A549 (cell line): ENCODE data around the gene CCDC14. TPM values are rescaled to one million over a fixed set of nuclear protein-coding genes. Genes with fewer than 3 reads are reported as not detected.
A peak's percentile ranks its signal among the peaks of the same experiment; 100 is the strongest.
"Not testable (repeated sequence)": the region's sequence is repeated elsewhere in the genome, so short reads cannot be mapped to it uniquely, and the experiment has no call there.

Experiments used
- ATAC-seq, 2 experiments: fragments of 200-7000 bp in 1 of 2; fragments of >200 bp in 1 of 2; cut with Nextera tagmentation in 1 of 2; cut with Tn5 transposase in 1 of 2; 3 replicates each; pipeline versions ENCODE4 v1.8.0 to v1.9.1; 2018 to 2020; ENCODE audit warnings: mild to moderate bottlenecking in 1 of 2, moderate library complexity in 1 of 2
- CTCF ChIA-PET: fragments of 300-600 bp; sonication (Branson Sonifier 250); formaldehyde crosslinking; extraction: SDS; loops from one replicate; lab custom pipeline; 2021; ENCODE audit warnings: antibody characterized with exemption, inconsistent platforms; lab: Yijun Ruan, JAX
- POLR2A ChIA-PET: fragments of 350-600 bp; formaldehyde crosslinking; extraction: SDS; loops from one replicate; lab custom pipeline; 2021; ENCODE audit warnings: antibody characterized with exemption, inconsistent platforms; lab: Yijun Ruan, JAX
- DNase-seq, 2 experiments: peaks; one replicate each; pipeline versions ENCODE4 v3.0.0 to v3.0.0-alpha.2; 2011 to 2016; ENCODE audit warnings: low read depth in 1 of 2, low spot score in 1 of 2
- FAIRE-seq: peaks from 2 replicates; lab custom pipeline; 2011; peaks lifted over from hg19 to GRCh38; lab: Jason Lieb, UNC
- H3K27ac ChIP-seq, 2 experiments: fragments of >200 bp; sonication (Bioruptor Twin); formaldehyde crosslinking; 3 replicates each; pipeline ENCODE4 v1.5.1; 2016 to 2017
- H3K4me1 ChIP-seq: fragments of >200 bp; sonication (Bioruptor Twin); formaldehyde crosslinking; 3 replicates; pipeline ENCODE4 v1.6.1; 2016
- H3K4me2 ChIP-seq: fragments of >200 bp; sonication (Bioruptor Twin); formaldehyde crosslinking; 3 replicates; pipeline ENCODE4 v1.6.1; 2016
- H3K4me3 ChIP-seq: fragments of >200 bp; sonication (Bioruptor Twin); formaldehyde crosslinking; 3 replicates; pipeline ENCODE4 v1.5.1; 2016
- H3K9me3 ChIP-seq: fragments of >200 bp; sonication (Bioruptor Twin); formaldehyde crosslinking; 3 replicates; pipeline ENCODE4 v1.6.1; 2016
- BCL3 ChIP-seq: fragments of >200 bp; sonication (Bioruptor Twin); formaldehyde crosslinking; IDR thresholded peaks from 3 replicates; pipeline ENCODE4 v1.6.1; 2016
- CEBPB ChIP-seq, 2 experiments: fragments of >200 bp in 1 of 2; sonication (Bioruptor Twin) in 1 of 2; formaldehyde crosslinking in 1 of 2; IDR thresholded peaks; 2 replicates each; pipeline ENCODE4 v1.6.1; 2012 to 2016
- CHD2 ChIP-seq: fragments of 150-350 bp; IDR thresholded peaks from 2 replicates; pipeline ENCODE4 v1.6.1; 2014; ENCODE audit warnings: low read length; ENCODE audit not compliant: partially characterized antibody
- CTCF ChIP-seq: fragments of >200 bp; sonication (Bioruptor Twin); formaldehyde crosslinking; IDR thresholded peaks from 3 replicates; pipeline ENCODE4 v1.5.1; 2016
- E2F6 ChIP-seq: IDR thresholded peaks from 2 replicates; pipeline ENCODE4 v1.6.1; 2012; ENCODE audit warnings: low read depth, borderline replicate concordance
- ESRRA ChIP-seq: fragments of 150-350 bp; IDR thresholded peaks from 2 replicates; pipeline ENCODE4 v1.6.1; 2014; ENCODE audit warnings: mild to moderate bottlenecking, low read length, borderline replicate concordance
- FOSB ChIP-seq: fragments of 250-450 bp; sonication (Bioruptor Pico); IDR thresholded peaks from 2 replicates; pipeline ENCODE4 v1.5.0; 2020; ENCODE audit warnings: mild to moderate bottlenecking, moderate library complexity
- FOSL2 ChIP-seq, 2 experiments: fragments of 450-650 bp in 1 of 2; fragments of >200 bp in 1 of 2; sonication (Bioruptor Twin) in 1 of 2; formaldehyde crosslinking; IDR thresholded peaks; 2 replicates each; pipeline versions ENCODE4 v1.5.0 to v1.6.1; 2016 to 2020; ENCODE audit warnings: mild to moderate bottlenecking in 1 of 2, moderate library complexity in 1 of 2
- HDAC2 ChIP-seq: fragments of 200-600 bp; sonication (generic); IDR thresholded peaks from 2 replicates; pipeline ENCODE4 v1.6.1; 2016
- HES2 ChIP-seq: fragments of >200 bp; sonication (Bioruptor Twin); formaldehyde crosslinking; IDR thresholded peaks from 2 replicates; pipeline ENCODE4 v1.6.1; 2016
- JUN ChIP-seq, 2 experiments: fragments of >200 bp; sonication (Bioruptor Twin); formaldehyde crosslinking; IDR thresholded peaks; 2 replicates in 1 of 2; 3 replicates in 1 of 2; pipeline ENCODE4 v1.6.1; 2016 to 2017
- KDM1A ChIP-seq: fragments of 200-600 bp; sonication (generic); IDR thresholded peaks from 2 replicates; pipeline ENCODE4 v1.6.1; 2016; ENCODE audit warnings: low read depth, mild to moderate bottlenecking
- MAX ChIP-seq: IDR thresholded peaks from 2 replicates; pipeline ENCODE4 v1.6.1; 2012
- MAZ ChIP-seq: fragments of 150-350 bp; IDR thresholded peaks from 2 replicates; pipeline ENCODE4 v1.6.1; 2014; ENCODE audit warnings: antibody characterized with exemption, low read depth, low read length, borderline replicate concordance
- NPAS2 ChIP-seq: fragments of 250-450 bp; sonication (Bioruptor Pico); IDR thresholded peaks from 2 replicates; pipeline ENCODE4 v1.8.0; 2022; ENCODE audit warnings: mild to moderate bottlenecking, moderate library complexity, borderline replicate concordance
- PHF8 ChIP-seq: fragments of 200-600 bp; sonication (generic); IDR thresholded peaks from 2 replicates; pipeline ENCODE4 v1.6.1; 2016; ENCODE audit warnings: low read depth, mild to moderate bottlenecking, antibody characterized with exemption, moderate library complexity, borderline replicate concordance
- POLR2A ChIP-seq: IDR thresholded peaks from 2 replicates; pipeline ENCODE4 v1.6.1; 2012; ENCODE audit warnings: mild to moderate bottlenecking, low read length
- POLR2AphosphoS2 ChIP-seq: conservative IDR thresholded peaks from 2 replicates; pipeline ENCODE4 v1.6.1; 2012; ENCODE audit warnings: low read length, improper control_type of control experiment, inconsistent platforms
- RCOR1 ChIP-seq: fragments of 150-350 bp; IDR thresholded peaks from 2 replicates; pipeline ENCODE4 v1.6.1; 2014; ENCODE audit warnings: antibody characterized with exemption, low read length, low read depth
- REST ChIP-seq: fragments of 200-600 bp; sonication (generic); IDR thresholded peaks from 2 replicates; pipeline ENCODE4 v1.6.1; 2016; ENCODE audit warnings: antibody characterized with exemption, mild to moderate bottlenecking, moderate library complexity
- WGBS: methylation state at CpG from one replicate; pipeline ENCODE4 v1.1.6; 2017; ENCODE audit errors: missing lambda C conversion rate; 5-methylcytosine and 5-hydroxymethylcytosine counted together
- polyA minus RNA-seq: library from RNA; depleted of rRNA, polyadenylated mRNA; stranded (reverse); fragments of >200 nt; gene quantifications from 2 replicates; pipeline ENCODE4 v1.2.3, GENCODE V29; 2011; rRNA and poly(A)+ RNA removed
- polyA plus RNA-seq, 4 experiments: library from polyadenylated mRNA; depleted of rRNA in 3 of 4; stranded (reverse); fragments of >200 nt; fragmentation: RNase III in 1 of 4; extraction: RNeasy Plus Mini Kit Qiagen cat#74134 plus additional on column Dnase treatment in 1 of 4; gene quantifications; 2 replicates in 3 of 4; 3 replicates in 1 of 4; pipeline ENCODE4 v1.2.3, GENCODE V29; 2011 to 2017

Gene CCDC14
- polyA plus RNA-seq (2011; rRNA removed) (71.4 and 111 TPM in 2 replicates), polyA plus RNA-seq (2017; fragmentation: RNase III; extraction: RNeasy Plus Mini Kit Qiagen cat#74134 plus additional on column Dnase treatment) (28.8 to 31.7 TPM (median 29.3 TPM) in 3 replicates), polyA minus RNA-seq (56.4 and 65.7 TPM in 2 replicates)
- 28.8 and 32.7 TPM in 2 replicates for polyA plus RNA-seq (2012; cell fraction: cytosol; rRNA removed)
- polyA plus RNA-seq (2012; cell fraction: nucleus; rRNA removed) = 101 and 102 TPM in 2 replicates

GRCh38 chr3:123960781-123961507 is at the start of gene CCDC14:
Gene CCDC14 (minus strand): TSS chr3:123961229. CDS start chr3:123961173, 56 bp downstream.
- Histone ChIP-seq H3K4me3 (peak within 1 kb of the TSS; percentile 67), H3K9me3 (no peaks in the 10 kb centered on the region), H3K27ac (peak within 1 kb of the TSS; percentile 87 to 94), H3K4me1 (peaks cover 16% of the 10 kb centered on the region; the same call in 2 of the 3 replicates), H3K4me2 (peak within 1 kb of the TSS; percentile 93)
- under 1% methylated on average over 34 of the region's 55 CpGs for WGBS
- ChIA-PET POLR2A (interaction anchor here (0.6 to 1.1 kb wide), 8 partner anchors 8 to 598 kb away, joined by 3 to 7 read pairs (median 4); partner anchors contain the start of genes KALRN and MYLK), CTCF (interaction anchor here (1.2 to 1.4 kb wide), 3 partner anchors 72 to 589 kb away, joined by 3 read pairs; partner anchors contain the start of gene KALRN)
- ATAC-seq = peak; percentile 99 to 100
- DNase-seq = peak; percentile 80 to 94
- no peak for FAIRE-seq
- TF ChIP-seq POLR2A = peak; percentile 67
- peak in 1 of 2 experiments; percentile 23; a peak in 1 of 4 replicates for TF ChIP-seq CEBPB (IDR thresholded peaks at IDR 0.05)
- no peak for TF ChIP-seq RCOR1
- TF ChIP-seq CTCF = no peak
- TF ChIP-seq MAX = peak; percentile 70; the same call in 1 of the 2 replicates
- peak; percentile 79 for TF ChIP-seq PHF8
- TF ChIP-seq E2F6 = peak; percentile 79
- TF ChIP-seq HES2 = no peak
- 0 out of 3 replicates have a peak, but pooled peaks have one; percentile 47 for TF ChIP-seq BCL3
- TF ChIP-seq JUN (IDR thresholded peaks at IDR 0.05) = peak; percentile 38 to 64; a peak in 1 of 5 replicates
- TF ChIP-seq, all 56 proteins: peak for 7

GRCh38 chr3:124008321-124008720 is 47.3 kb upstream of the CCDC14 start:
- FAIRE-seq, ATAC-seq, POLR2A ChIA-PET, H3K4me1 ChIP-seq, H3K27ac ChIP-seq, H3K4me3 ChIP-seq, H3K9me3 ChIP-seq, DNase-seq, CTCF ChIA-PET, H3K4me2 ChIP-seq: not testable (repeated sequence)
- WGBS = 54% methylated on average over 1 of the region's 1 CpG

- TF ChIP-seq CEBPB (IDR thresholded peaks at IDR 0.05) = no peak
- TF ChIP-seq NPAS2 = no peak
- no peak for TF ChIP-seq MAZ
- TF ChIP-seq KDM1A = no peak
- no peak for TF ChIP-seq REST
- no peak for TF ChIP-seq POLR2AphosphoS2
- no peak for TF ChIP-seq CHD2
- TF ChIP-seq HDAC2 = no peak
- TF ChIP-seq FOSL2 (IDR thresholded peaks at IDR 0.05) = no peak
- no peak for TF ChIP-seq FOSL2 (CRISPR knock-in tag; IDR thresholded peaks at IDR 0.05)
- TF ChIP-seq ESRRA = no peak
- TF ChIP-seq FOSB (CRISPR knock-in tag) = no peak
- no peak overlapping the region for H3K4me2 ChIP-seq
- ChIA-PET POLR2A (no interaction called here), CTCF (no interaction called here)
- FAIRE-seq (no peak), ATAC-seq (no peak), DNase-seq (no peak)
- H3K4me3 ChIP-seq = no peak overlapping the region
- 2% methylated on average over 4 of the region's 4 CpGs for whole genome bisulfite sequencing
- no peak overlapping the region for H3K27ac ChIP-seq
- H3K9me3 ChIP-seq = no peaks in the 10 kb centered on the region
- H3K4me1 ChIP-seq = no peaks in the 10 kb centered on the region
Observed at GRCh38 chr3:124007186-124007585, 46.2 kb upstream of the CCDC14 start.
